ENCODE results near the gene CRYBG1.
"Not testable (repeated sequence)": the region's sequence is repeated elsewhere in the genome, so short reads cannot be mapped to it uniquely, and the experiment has no call there.

The CRYBG1 gene

GRCh38 chr6:106509420-106510089, 149.0 kb downstream of the CRYBG1 start:
- peak; percentile 75 for DNase-seq

- DNase-seq = peak; percentile 75
Observed at GRCh38 chr6:106510090-106510970, 149.8 kb downstream of the CRYBG1 start.

DNA sequence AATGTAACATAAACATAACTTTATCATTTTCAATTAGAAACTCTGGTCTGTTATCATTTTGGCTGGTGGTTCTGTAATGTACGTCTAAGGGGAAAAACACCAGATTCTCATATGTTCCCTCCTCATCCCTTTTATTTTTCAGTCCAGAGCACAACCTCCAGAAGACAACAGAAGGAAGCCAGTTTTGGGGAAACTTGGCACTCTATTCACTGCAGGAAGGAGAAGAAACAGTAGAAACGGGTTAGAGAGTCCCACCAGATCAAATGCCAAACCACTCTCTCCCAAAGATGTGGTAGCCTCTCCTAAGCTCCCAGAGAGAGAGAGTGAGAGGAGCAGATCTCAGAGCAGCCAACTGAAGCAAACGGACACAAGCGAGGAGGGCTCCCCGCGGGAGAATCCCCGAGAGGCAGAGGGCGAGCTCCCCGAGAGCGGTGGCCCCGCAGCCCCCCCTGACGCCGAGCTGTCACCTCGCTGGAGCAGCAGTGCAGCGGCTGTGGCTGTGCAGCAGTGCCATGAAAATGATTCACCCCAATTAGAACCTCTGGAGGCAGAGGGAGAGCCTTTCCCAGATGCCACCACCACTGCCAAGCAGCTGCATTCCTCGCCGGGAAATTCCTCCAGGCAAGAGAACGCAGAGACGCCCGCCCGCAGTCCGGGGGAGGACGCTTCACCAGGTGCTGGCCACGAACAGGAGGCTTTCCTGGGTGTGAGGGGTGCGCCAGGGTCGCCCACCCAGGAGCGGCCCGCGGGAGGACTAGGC, 151.0 kb downstream of the CRYBG1 start:
- peak; percentile 61 for DNase-seq

GRCh38 chr6:106512048-106512967, 151.8 kb downstream of the CRYBG1 start:
- DNase-seq = peak; percentile 52

DNA sequence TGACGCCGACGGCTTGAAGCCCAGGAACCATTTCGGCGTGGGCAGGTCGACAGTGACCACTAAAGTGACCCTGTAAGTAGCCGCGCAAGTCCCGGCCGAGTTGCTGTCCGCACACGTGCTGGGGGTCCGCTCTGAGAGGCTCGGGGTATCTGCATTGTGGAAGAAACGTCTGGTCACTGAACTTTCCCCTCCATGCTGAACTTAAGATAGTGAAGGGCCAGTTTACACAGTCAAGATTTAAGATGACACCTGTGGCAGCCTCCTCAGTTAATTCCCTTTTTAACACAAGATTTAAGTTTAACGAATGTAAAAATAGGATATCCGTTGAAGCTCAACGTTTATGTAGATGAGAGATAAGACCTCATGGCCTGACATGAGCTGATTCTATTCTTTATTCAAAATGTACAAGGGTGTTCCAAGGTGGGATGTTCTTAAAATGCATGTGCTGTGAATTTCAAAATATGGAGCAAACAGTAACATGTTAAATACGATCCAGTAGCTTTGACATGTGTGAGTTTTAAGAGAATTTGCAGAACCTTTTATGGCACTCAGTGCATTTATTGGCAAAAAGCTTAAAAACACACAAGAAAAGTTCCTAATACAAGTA, 152.6 kb downstream of the CRYBG1 start:
- DNase-seq = no peak

- peak; percentile 73 for DNase-seq
Observed at GRCh38 chr6:106513808-106514582, 153.5 kb downstream of the CRYBG1 start.

- no peak for DNase-seq
Observed at GRCh38 chr6:106514583-106514885, 154.0 kb downstream of the CRYBG1 start.

DNA sequence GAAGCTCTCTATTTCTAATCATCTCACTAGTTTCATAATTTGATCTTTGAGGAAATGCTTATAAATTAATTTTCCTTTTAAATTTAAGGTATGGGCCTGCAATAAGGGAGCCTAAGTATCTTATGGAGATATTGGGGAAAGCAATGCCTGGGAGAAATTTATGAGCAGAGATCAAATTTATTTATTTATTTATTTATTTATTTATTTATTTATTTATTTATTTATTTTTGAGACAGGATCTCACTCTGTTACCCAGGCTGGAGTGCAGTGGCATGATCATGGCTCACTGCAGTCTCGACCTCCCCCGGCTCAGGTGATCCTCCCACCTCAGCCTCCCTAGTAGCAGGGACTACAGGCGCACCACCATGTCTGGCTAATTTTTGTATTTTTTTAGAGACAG, 155.1 kb downstream of the CRYBG1 start:
- DNase-seq = not testable (repeated sequence)

DNA sequence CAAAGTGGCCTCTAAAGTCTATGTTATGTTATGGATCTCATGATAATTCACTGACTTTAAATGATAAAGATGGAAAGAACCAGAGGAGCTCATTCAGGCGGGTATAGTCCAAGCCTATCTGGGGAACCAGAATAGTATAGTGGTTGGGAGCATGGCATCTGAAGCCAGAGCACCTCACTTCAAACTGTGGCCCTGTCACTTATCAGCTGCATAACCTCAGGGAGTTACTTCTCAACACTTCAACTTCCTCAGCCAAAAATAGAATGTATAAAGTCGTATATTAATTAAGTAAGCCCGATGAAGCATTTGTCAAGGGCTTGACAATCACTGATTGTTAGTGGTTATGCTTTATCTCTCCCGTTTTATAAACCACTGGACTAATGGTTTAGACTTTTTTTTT, 156.1 kb downstream of the CRYBG1 start:
- DNase-seq = no peak

DNA sequence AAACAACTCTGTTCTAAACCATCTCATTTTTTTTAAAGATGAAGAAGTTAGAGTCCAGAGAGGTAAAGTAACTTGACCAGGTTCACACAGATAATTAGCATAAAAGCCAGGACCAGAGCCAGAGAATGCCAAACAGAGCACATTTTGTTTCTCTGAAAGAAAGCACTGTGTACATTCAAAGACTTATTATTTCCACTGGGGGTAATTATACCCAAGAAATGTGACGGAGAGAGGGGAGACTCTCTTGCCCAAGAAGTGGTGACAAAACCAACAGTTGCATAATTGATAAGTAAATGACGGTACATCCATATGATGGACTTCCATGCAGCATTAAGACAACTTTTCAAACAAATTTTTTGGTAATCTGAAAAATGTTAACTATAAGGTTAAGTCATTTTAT, 157.2 kb downstream of the CRYBG1 start:
- no peak for DNase-seq

DNA sequence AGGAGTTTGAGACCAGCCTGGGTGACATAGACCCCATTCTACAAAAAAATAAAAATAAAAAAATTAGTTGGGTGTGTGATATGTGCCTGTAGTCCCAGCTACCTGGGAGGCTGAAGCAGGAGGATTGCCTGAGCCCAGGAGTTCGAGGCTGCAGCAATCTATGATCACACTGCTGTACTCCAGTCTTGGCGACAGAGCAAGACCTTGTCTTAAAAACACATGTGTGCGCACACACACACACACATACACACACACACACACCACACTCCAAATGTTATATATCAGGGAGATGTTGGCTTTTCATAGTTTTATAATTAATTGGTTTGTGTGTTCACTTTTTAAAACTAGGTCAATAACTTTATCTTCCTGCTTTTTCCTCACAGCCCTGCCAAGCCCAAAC, 158.2 kb downstream of the CRYBG1 start:
- no peak for DNase-seq

DNA sequence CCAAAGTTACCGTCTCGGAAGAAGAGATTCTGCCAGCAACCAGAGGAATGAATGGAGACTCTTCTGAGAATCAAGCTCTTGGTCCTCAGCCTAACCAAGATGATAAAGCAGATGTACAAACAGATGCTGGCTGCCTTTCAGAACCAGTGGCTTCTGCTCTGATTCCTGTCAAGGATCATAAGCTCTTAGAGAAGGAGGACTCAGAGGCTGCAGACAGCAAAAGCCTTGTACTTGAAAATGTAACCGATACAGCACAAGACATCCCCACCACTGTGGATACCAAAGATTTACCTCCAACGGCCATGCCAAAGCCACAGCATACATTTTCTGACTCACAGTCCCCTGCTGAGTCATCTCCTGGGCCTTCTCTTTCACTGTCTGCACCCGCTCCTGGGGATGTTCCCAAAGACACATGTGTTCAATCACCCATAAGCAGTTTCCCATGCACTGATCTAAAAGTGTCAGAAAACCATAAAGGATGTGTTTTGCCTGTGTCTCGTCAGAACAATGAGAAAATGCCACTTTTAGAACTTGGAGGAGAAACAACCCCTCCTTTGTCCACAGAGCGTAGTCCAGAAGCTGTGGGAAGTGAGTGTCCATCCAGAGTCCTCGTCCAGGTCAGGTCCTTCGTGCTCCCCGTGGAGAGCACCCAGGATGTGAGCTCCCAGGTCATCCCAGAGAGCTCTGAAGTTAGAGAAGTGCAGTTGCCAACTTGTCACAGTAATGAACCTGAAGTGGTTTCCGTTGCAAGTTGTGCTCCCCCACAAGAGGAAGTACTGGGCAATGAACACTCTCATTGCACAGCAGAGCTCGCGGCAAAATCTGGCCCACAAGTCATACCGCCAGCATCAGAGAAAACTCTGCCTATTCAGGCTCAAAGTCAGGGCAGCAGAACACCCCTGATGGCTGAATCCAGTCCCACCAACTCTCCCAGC, 159.2 kb downstream of the CRYBG1 start:
- DNase-seq = peak; percentile 99

- no peak for DNase-seq
Observed at GRCh38 chr6:106520711-106521401, 160.3 kb downstream of the CRYBG1 start.

DNA sequence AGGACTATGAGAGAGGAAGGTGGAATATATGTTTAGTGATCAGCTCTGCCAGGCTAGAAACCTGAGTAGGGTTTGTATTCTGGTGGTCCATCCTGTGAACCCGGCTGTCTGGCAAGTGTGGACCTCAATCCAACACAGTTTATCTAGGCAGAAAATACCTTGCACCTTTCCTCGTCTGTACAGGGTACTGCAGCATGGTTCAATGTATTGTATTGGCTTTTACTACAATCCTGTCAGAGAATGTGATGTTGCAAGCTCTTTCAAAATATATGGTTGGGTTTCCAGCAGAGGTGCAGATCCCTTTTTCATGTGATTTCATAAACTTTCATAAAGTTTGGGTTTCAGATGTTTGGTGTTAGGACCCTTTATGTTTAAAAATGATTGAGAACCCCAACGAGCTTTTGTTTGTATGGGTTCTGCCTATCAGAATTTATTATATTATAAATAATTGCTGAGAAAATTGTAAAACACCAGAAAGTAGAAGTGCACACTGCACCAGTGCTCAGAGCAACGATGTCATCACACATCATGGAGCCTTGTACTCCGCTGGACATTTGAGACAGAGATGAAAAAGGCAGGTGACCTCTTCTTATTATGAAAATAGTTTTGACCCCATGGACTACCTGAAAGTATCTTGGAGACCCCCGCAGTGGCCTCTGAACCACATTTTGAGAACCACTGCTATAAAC, 162.2 kb downstream of the CRYBG1 start:
- no peak for DNase-seq

- DNase-seq = no peak
Observed at GRCh38 chr6:106525107-106525881, 164.8 kb downstream of the CRYBG1 start.

DNA sequence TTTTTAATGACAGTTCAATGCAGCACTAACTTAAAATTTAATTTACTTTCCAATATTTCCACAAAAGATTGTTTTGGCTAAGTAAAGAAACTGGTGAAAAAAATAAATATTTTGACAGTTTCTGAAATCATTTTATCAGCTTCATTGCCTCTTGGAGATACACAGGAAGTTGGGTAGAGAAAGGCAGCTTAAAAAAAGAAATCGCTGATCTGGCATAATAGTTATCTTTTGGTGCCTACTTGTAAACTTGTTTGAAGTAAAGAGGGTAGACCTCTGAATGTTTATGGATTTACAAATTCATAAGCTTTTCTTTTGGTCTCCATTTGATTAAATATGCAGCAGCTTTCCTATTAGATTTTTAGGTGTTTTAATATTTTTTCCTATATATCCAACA, 165.4 kb downstream of the CRYBG1 start:
- DNase-seq = no peak

GRCh38 chr6:106527117-106527516, 166.6 kb downstream of the CRYBG1 start:
- DNase-seq = peak; percentile 34

DNA sequence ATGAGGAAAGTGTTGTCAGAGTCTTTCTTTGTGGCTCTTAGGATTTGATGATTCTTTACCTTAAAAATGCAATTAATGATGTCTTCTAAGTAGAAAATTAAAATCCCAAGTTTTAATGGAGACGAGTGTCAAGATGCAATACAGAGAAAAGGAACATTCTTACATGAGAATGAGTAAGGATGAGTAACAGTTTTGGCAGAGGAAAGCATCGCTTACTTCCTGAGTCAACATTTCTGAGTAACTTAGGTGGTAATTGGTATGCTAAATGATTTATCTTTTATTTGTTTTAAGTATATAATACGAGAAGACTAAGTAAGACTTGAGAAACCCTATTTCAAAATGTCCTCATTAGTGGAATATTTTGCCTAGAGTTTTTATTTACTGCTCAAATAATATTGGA, 167.5 kb downstream of the CRYBG1 start:
- peak; percentile 97 for DNase-seq

All from fibroblast of skin of right quadriceps (primary cell).